BLaER1 (cell line): ENCODE results near the gene PLEKHB2.

Experiments
- H3K27ac ChIP-seq: shearing (Covaris generic); formaldehyde crosslinking; 2 replicates; pipeline ENCODE4 v1.8.1; 2022
- H3K27me3 ChIP-seq: shearing (Covaris generic); formaldehyde crosslinking; 2 replicates; pipeline ENCODE4 v1.8.1; 2022
- H3K36me3 ChIP-seq: shearing (Covaris generic); formaldehyde crosslinking; 2 replicates; pipeline ENCODE4 v1.8.1; 2022
- H3K4me1 ChIP-seq: shearing (Covaris generic); formaldehyde crosslinking; 2 replicates; pipeline ENCODE4 v1.8.1; 2022
- H3K4me2 ChIP-seq: shearing (Covaris generic); formaldehyde crosslinking; 2 replicates; pipeline ENCODE4 v1.8.1; 2022
- H3K4me3 ChIP-seq: shearing (Covaris generic); formaldehyde crosslinking; 2 replicates; pipeline ENCODE4 v1.8.1; 2022
- H3K9ac ChIP-seq: shearing (Covaris generic); formaldehyde crosslinking; 2 replicates; pipeline ENCODE4 v1.8.1; 2022
- H3K9me3 ChIP-seq: shearing (Covaris generic); formaldehyde crosslinking; 2 replicates; pipeline ENCODE4 v1.8.1; 2022
- H4K20me1 ChIP-seq: shearing (Covaris generic); formaldehyde crosslinking; 2 replicates; pipeline ENCODE4 v1.8.1; 2022
- Cebpa-rat ChIP-seq: shearing (Covaris generic); IDR thresholded peaks from 2 replicates; pipeline ENCODE4 v1.8.1; 2022

The PLEKHB2 gene

GRCh38 chr2:131121464-131121863 lies 16.3 kb downstream of the PLEKHB2 start:
- no peak overlapping the region for H3K4me3 ChIP-seq
- H4K20me1 ChIP-seq, result peaks cover 90% of the 10 kb centered on the region
- no peaks in the 10 kb centered on the region for H3K27me3 ChIP-seq
- no peak overlapping the region for H3K4me2 ChIP-seq
- no peak overlapping the region for H3K9ac ChIP-seq
- H3K9me3 ChIP-seq, result no peaks in the 10 kb centered on the region
- H3K4me1 ChIP-seq, result no peaks in the 10 kb centered on the region
- no peak overlapping the region for H3K27ac ChIP-seq
- H3K36me3 ChIP-seq, result peaks cover 85% of the 10 kb centered on the region
- no peak for TF ChIP-seq Cebpa-rat

- peaks cover 85% of the 10 kb centered on the region for H3K36me3 ChIP-seq
- peaks cover 80% of the 10 kb centered on the region for H4K20me1 ChIP-seq
- no peak overlapping the region for H3K9ac ChIP-seq
- no peak overlapping the region for H3K4me2 ChIP-seq
- H3K4me1 ChIP-seq, result no peaks in the 10 kb centered on the region
- H3K27me3 ChIP-seq, result no peaks in the 10 kb centered on the region
- no peaks in the 10 kb centered on the region for H3K9me3 ChIP-seq
- no peak overlapping the region for H3K4me3 ChIP-seq
- no peak for TF ChIP-seq Cebpa-rat
- no peak overlapping the region for H3K27ac ChIP-seq
These were observed 17.4 kb downstream of the PLEKHB2 start for GRCh38 chr2:131122496-131122895.

GRCh38 chr2:131123192-131123591 lies 18.1 kb downstream of the PLEKHB2 start:
- Histone ChIP-seq H3K27ac (no peak overlapping the region), H3K4me1 (no peaks in the 10 kb centered on the region), H4K20me1 (peaks cover 73% of the 10 kb centered on the region), H3K4me3 (no peak overlapping the region), H3K4me2 (no peak overlapping the region), H3K9me3 (no peaks in the 10 kb centered on the region), H3K36me3 (peaks cover 85% of the 10 kb centered on the region), H3K9ac (no peak overlapping the region), H3K27me3 (no peaks in the 10 kb centered on the region)
- TF ChIP-seq Cebpa-rat, result no peak

- peaks cover 5% of the 10 kb centered on the region for H3K9me3 ChIP-seq
- peaks cover 97% of the 10 kb centered on the region for H3K36me3 ChIP-seq
These were observed 20.1 kb downstream of the PLEKHB2 start for GRCh38 chr2:131125195-131125757.

GRCh38 chr2:131126436-131126835 lies 21.3 kb downstream of the PLEKHB2 start:
- H3K27ac ChIP-seq, result no peak overlapping the region
- no peaks in the 10 kb centered on the region for H3K4me1 ChIP-seq
- H3K4me2 ChIP-seq, result no peak overlapping the region
- no peak overlapping the region for H3K9ac ChIP-seq
- TF ChIP-seq Cebpa-rat, result no peak
- peaks cover 55% of the 10 kb centered on the region for H4K20me1 ChIP-seq
- peaks cover 97% of the 10 kb centered on the region for H3K36me3 ChIP-seq
- no peaks in the 10 kb centered on the region for H3K27me3 ChIP-seq
- peaks cover 5% of the 10 kb centered on the region for H3K9me3 ChIP-seq
- H3K4me3 ChIP-seq, result no peak overlapping the region

More at GRCh38 chr2:131125195-131125757, 20.1 kb downstream of the PLEKHB2 start:
- Histone ChIP-seq H3K27me3 (no peaks in the 10 kb centered on the region), H3K9ac (no peak overlapping the region), H3K4me3 (no peak overlapping the region), H4K20me1 (peaks cover 60% of the 10 kb centered on the region), H3K27ac (no peak overlapping the region), H3K4me2 (no peak overlapping the region), H3K4me1 (no peaks in the 10 kb centered on the region)
- no peak for TF ChIP-seq Cebpa-rat

- no peaks in the 10 kb centered on the region for H3K27me3 ChIP-seq
- no peak overlapping the region for H3K27ac ChIP-seq
- H3K4me1 ChIP-seq, result no peaks in the 10 kb centered on the region
- peaks cover 55% of the 10 kb centered on the region for H4K20me1 ChIP-seq
- no peak overlapping the region for H3K4me2 ChIP-seq
- peaks cover 96% of the 10 kb centered on the region for H3K36me3 ChIP-seq
- H3K4me3 ChIP-seq, result no peak overlapping the region
- peaks cover 5% of the 10 kb centered on the region for H3K9me3 ChIP-seq
- no peak overlapping the region for H3K9ac ChIP-seq
- no peak for TF ChIP-seq Cebpa-rat
These were observed 21.9 kb downstream of the PLEKHB2 start for GRCh38 chr2:131127076-131127475.

- Histone ChIP-seq H3K36me3 (peaks cover 96% of the 10 kb centered on the region), H3K4me2 (no peak overlapping the region), H3K27ac (no peak overlapping the region), H3K4me1 (no peaks in the 10 kb centered on the region), H4K20me1 (peaks cover 52% of the 10 kb centered on the region), H3K9ac (no peak overlapping the region), H3K9me3 (peaks cover 5% of the 10 kb centered on the region), H3K4me3 (no peak overlapping the region), H3K27me3 (no peaks in the 10 kb centered on the region)
- TF ChIP-seq Cebpa-rat, result no peak
These were observed 22.8 kb downstream of the PLEKHB2 start for GRCh38 chr2:131127981-131128380.

GRCh38 chr2:131130298-131130596 lies 25.1 kb downstream of the PLEKHB2 start:
- Histone ChIP-seq H4K20me1 (peaks cover 37% of the 10 kb centered on the region), H3K9me3 (peaks cover 5% of the 10 kb centered on the region), H3K4me3 (no peak overlapping the region), H3K27me3 (no peaks in the 10 kb centered on the region), H3K4me1 (no peaks in the 10 kb centered on the region), H3K27ac (no peak overlapping the region), H3K36me3 (peaks cover 95% of the 10 kb centered on the region), H3K9ac (no peak overlapping the region), H3K4me2 (no peak overlapping the region)
- TF ChIP-seq Cebpa-rat, result no peak

GRCh38 chr2:131132729-131133128 lies 27.6 kb downstream of the PLEKHB2 start:
- Histone ChIP-seq H3K27ac (no peak overlapping the region), H3K36me3 (peaks cover 85% of the 10 kb centered on the region), H3K4me1 (no peaks in the 10 kb centered on the region), H3K4me2 (no peak overlapping the region), H3K4me3 (no peak overlapping the region), H3K27me3 (no peaks in the 10 kb centered on the region), H4K20me1 (peaks cover 45% of the 10 kb centered on the region), H3K9ac (no peak overlapping the region), H3K9me3 (peaks cover 5% of the 10 kb centered on the region)
- TF ChIP-seq Cebpa-rat, result no peak

- H3K9ac ChIP-seq, result no peak overlapping the region
- H3K4me3 ChIP-seq, result no peak overlapping the region
- no peaks in the 10 kb centered on the region for H3K9me3 ChIP-seq
These were observed 35.4 kb downstream of the PLEKHB2 start for GRCh38 chr2:131140581-131140980.

GRCh38 chr2:131142849-131143248 lies 37.7 kb downstream of the PLEKHB2 start:
- H3K9me3 ChIP-seq, result no peaks in the 10 kb centered on the region
- H3K4me2 ChIP-seq, result no peak overlapping the region
- no peak for TF ChIP-seq Cebpa-rat
- no peak overlapping the region for H3K9ac ChIP-seq
- H3K27me3 ChIP-seq, result no peaks in the 10 kb centered on the region
- no peak overlapping the region for H3K27ac ChIP-seq
- H3K4me3 ChIP-seq, result no peak overlapping the region
- peaks cover 75% of the 10 kb centered on the region for H4K20me1 ChIP-seq
- H3K36me3 ChIP-seq, result peaks cover 95% of the 10 kb centered on the region
- peaks cover 20% of the 10 kb centered on the region for H3K4me1 ChIP-seq

More at GRCh38 chr2:131140581-131140980, 35.4 kb downstream of the PLEKHB2 start:
- Histone ChIP-seq H4K20me1 (peaks cover 68% of the 10 kb centered on the region), H3K27ac (no peak overlapping the region), H3K4me2 (no peak overlapping the region), H3K36me3 (peaks cover 84% of the 10 kb centered on the region), H3K27me3 (no peaks in the 10 kb centered on the region), H3K4me1 (peaks cover 10% of the 10 kb centered on the region)
- TF ChIP-seq Cebpa-rat, result no peak
